Smooth muscle cell of the brain vasculature (primary cell): Measurements from ENCODE around the gene CCDC74B.
"Not testable (repeated sequence)": the region's sequence is repeated elsewhere in the genome, so short reads cannot be mapped to it uniquely, and the experiment has no call there.

ENCODE experiments used
- DNase-seq: peaks from one replicate; pipeline ENCODE4 v3.0.0-alpha.2; 2012; ENCODE audit warnings: low read depth, low spot score

Gene CCDC74B

GRCh38 chr2:130150181-130151144 is 5.6 kb upstream of the CCDC74B start:
- DNase-seq: no peak

GRCh38 chr2:130148515-130148914 is 3.6 kb upstream of the CCDC74B start:
- DNase-seq: not testable (repeated sequence)

GRCh38 chr2:130143266-130144039 is 1.5 kb downstream of the CCDC74B start:
- DNase-seq: not testable (repeated sequence)

- not testable (repeated sequence) for DNase-seq
These were observed 2.3 kb downstream of the CCDC74B start for GRCh38 chr2:130142396-130143265.

GRCh38 chr2:130141645-130142370 is 3.1 kb downstream of the CCDC74B start:
- not testable (repeated sequence) for DNase-seq

- DNase-seq: not testable (repeated sequence)
These were observed 3.9 kb downstream of the CCDC74B start for GRCh38 chr2:130141002-130141401.

GRCh38 chr2:130140516-130140915 is 4.4 kb downstream of the CCDC74B start:
- not testable (repeated sequence) for DNase-seq

- not testable (repeated sequence) for DNase-seq
These were observed 5.3 kb downstream of the CCDC74B start for GRCh38 chr2:130139331-130140280.

- not testable (repeated sequence) for DNase-seq
These were observed 6.1 kb downstream of the CCDC74B start for GRCh38 chr2:130138841-130139251.

GRCh38 chr2:130138326-130138725 is 6.6 kb downstream of the CCDC74B start:
- DNase-seq: not testable (repeated sequence)

- DNase-seq: not testable (repeated sequence)
These were observed 7.8 kb downstream of the CCDC74B start for GRCh38 chr2:130137118-130137517.

GRCh38 chr2:130136546-130136945 is 8.4 kb downstream of the CCDC74B start:
- not testable (repeated sequence) for DNase-seq

GRCh38 chr2:130135692-130136541 is 9.0 kb downstream of the CCDC74B start:
- no peak for DNase-seq

GRCh38 chr2:130129120-130129829 is 15.6 kb downstream of the CCDC74B start, which contains the start of gene POTEF:
Gene POTEF (minus strand): TSS chr2:130129222. CDS start chr2:130120515, 8,707 bp downstream.
- DNase-seq: not testable (repeated sequence)

- not testable (repeated sequence) for DNase-seq
These were observed 16.4 kb downstream of the CCDC74B start for GRCh38 chr2:130128464-130128863.

- not testable (repeated sequence) for DNase-seq
These were observed 17.2 kb downstream of the CCDC74B start for GRCh38 chr2:130127726-130128125.

- not testable (repeated sequence) for DNase-seq
These were observed 24.0 kb downstream of the CCDC74B start for GRCh38 chr2:130120924-130121323.
